H1 (cell line): ENCODE results near the gene GALNT12. TPM values are rescaled to one million over a fixed set of nuclear protein-coding genes. Genes with fewer than 3 reads are reported as not detected.

Experiments
- CTCF ChIA-PET: fragments of 300-600 bp; sonication (Branson Sonifier 250); formaldehyde crosslinking; loops from one replicate; lab custom pipeline; 2021; ENCODE audit not compliant: partially characterized antibody; lab: Charles Lee
- POLR2A ChIA-PET: fragments of 300-600 bp; sonication (Branson Sonifier 250); formaldehyde crosslinking; loops from one replicate; lab custom pipeline; 2021; ENCODE audit warnings: inconsistent platforms; ENCODE audit not compliant: partially characterized antibody; lab: Charles Lee
- DNase-seq, 2 experiments: peaks; one replicate each; pipeline versions ENCODE4 v3.0.0 to v3.0.0-alpha.2; 2010 to 2022; ENCODE audit warnings: low spot score in 2 of 2, low read depth in 1 of 2, mixed read lengths in 1 of 2
- FAIRE-seq: peaks from 2 replicates; lab custom pipeline; 2011; peaks lifted over from hg19 to GRCh38; lab: Jason Lieb, UNC
- H2AFZ ChIP-seq: 2 replicates; pipeline ENCODE4 v1.8.1; 2012; ENCODE audit warnings: low read length, inconsistent platforms
- H2AK5ac ChIP-seq: 2 replicates; pipeline ENCODE4 v1.6.1; 2013; ENCODE audit warnings: low read depth, low read length
- H2BK120ac ChIP-seq: replicated peaks from 2 replicates; pipeline ENCODE3; 2013; ENCODE audit warnings: low read depth, low read length, inconsistent platforms
- H2BK12ac ChIP-seq: 2 replicates; pipeline ENCODE4 v1.6.1; 2013; ENCODE audit warnings: low read depth, low read length
- H2BK15ac ChIP-seq: 2 replicates; pipeline ENCODE4 v1.6.1; 2013; ENCODE audit warnings: low read length
- H2BK20ac ChIP-seq: 2 replicates; pipeline ENCODE4 v1.6.1; 2013; ENCODE audit warnings: low read length
- H2BK5ac ChIP-seq: 2 replicates; pipeline ENCODE4 v1.6.1; 2013; ENCODE audit warnings: low read depth, low read length
- H3K14ac ChIP-seq: 2 replicates; pipeline ENCODE4 v1.6.1; 2013; ENCODE audit warnings: inconsistent platforms; ENCODE audit not compliant: insufficient read length
- H3K18ac ChIP-seq: 2 replicates; pipeline ENCODE4 v1.6.1; 2013; ENCODE audit warnings: low read length; ENCODE audit errors: extremely low read depth
- H3K23ac ChIP-seq: 2 replicates; pipeline ENCODE4 v1.6.1; 2013; ENCODE audit warnings: inconsistent platforms; ENCODE audit not compliant: insufficient read length
- H3K23me2 ChIP-seq: 2 replicates; pipeline ENCODE4 v1.6.1; 2013; ENCODE audit warnings: low read depth, low read length
- H3K27ac ChIP-seq: 2 replicates; pipeline ENCODE4 v1.6.1; 2011; ENCODE audit warnings: low read depth, low read length, inconsistent platforms
- H3K27me3 ChIP-seq, 4 experiments: replicated peaks in 1 of 4; 1 replicate in 1 of 4; 2 replicates in 3 of 4; pipeline versions ENCODE4 v1.6.1 to v1.8.1; 2011 to 2013; ENCODE audit warnings: low read length in 3 of 4, mild to moderate bottlenecking in 3 of 4, inconsistent platforms in 2 of 4, mixed read lengths in 2 of 4, moderate library complexity in 1 of 4; ENCODE audit not compliant: control insufficient read depth in 3 of 4, insufficient read depth in 3 of 4; ENCODE audit errors: extremely low read depth in 1 of 4
- H3K36me3 ChIP-seq, 4 experiments: 2 replicates each; pipeline versions ENCODE4 v1.6.1 to v1.8.1; 2011 to 2013; ENCODE audit warnings: mild to moderate bottlenecking in 4 of 4, low read length in 3 of 4, moderate library complexity in 2 of 4, control low read depth in 1 of 4, inconsistent platforms in 1 of 4; ENCODE audit not compliant: insufficient read depth in 4 of 4, control insufficient read depth in 2 of 4
- H3K4ac ChIP-seq: replicated peaks from 2 replicates; pipeline ENCODE3; 2013; ENCODE audit warnings: low read length, low read depth, mixed read lengths, inconsistent platforms; ENCODE audit not compliant: insufficient read length
- H3K4me1 ChIP-seq, 4 experiments: replicated peaks in 1 of 4; 1 replicate in 1 of 4; 2 replicates in 3 of 4; pipeline versions ENCODE4 v1.6.1 to v1.8.1; 2011 to 2013; ENCODE audit warnings: low read length in 3 of 4, inconsistent platforms in 2 of 4, mixed read lengths in 1 of 4; ENCODE audit not compliant: insufficient read depth in 4 of 4, control insufficient read depth in 3 of 4
- H3K4me2 ChIP-seq, 2 experiments: 2 replicates each; pipeline versions ENCODE4 v1.6.1 to v1.8.1; 2011 to 2013; ENCODE audit warnings: low read depth in 2 of 2, low read length in 2 of 2, control low read depth in 1 of 2, inconsistent platforms in 1 of 2, mild to moderate bottlenecking in 1 of 2; ENCODE audit not compliant: insufficient read depth in 1 of 2
- H3K4me3 ChIP-seq, 4 experiments: fragments of 200-600, 300-600 bp in 1 of 4; sonication (generic), shearing (Covaris generic), sonication (Bioruptor Twin) in 1 of 4; 2 replicates each; pipeline versions ENCODE4 v1.5.1 to v1.8.1; 2011 to 2016; ENCODE audit warnings: low read length in 4 of 4, low read depth in 3 of 4, control low read depth in 2 of 4, inconsistent platforms in 2 of 4, mild to moderate bottlenecking in 2 of 4, mixed read lengths in 1 of 4, moderate library complexity in 1 of 4; ENCODE audit not compliant: insufficient read depth in 2 of 4; ENCODE audit errors: extremely low read depth in 1 of 4
- H3K56ac ChIP-seq: replicated peaks from 2 replicates; pipeline ENCODE3; 2013; ENCODE audit warnings: low read depth, mild to moderate bottlenecking, mixed read lengths, low read length, inconsistent platforms; ENCODE audit not compliant: insufficient read length
- H3K79me1 ChIP-seq: 2 replicates; pipeline ENCODE4 v1.6.1; 2013; ENCODE audit warnings: low read depth, low read length, control low read depth
- H3K79me2 ChIP-seq, 2 experiments: 2 replicates each; pipeline versions ENCODE4 v1.6.1 to v1.8.1; 2012 to 2013; ENCODE audit warnings: low read length in 2 of 2, mild to moderate bottlenecking in 2 of 2, inconsistent platforms in 1 of 2; ENCODE audit not compliant: insufficient read depth in 2 of 2, control insufficient read depth in 1 of 2
- H3K9ac ChIP-seq, 4 experiments: replicated peaks in 1 of 4; 1 replicate in 1 of 4; 2 replicates in 3 of 4; pipeline versions ENCODE4 v1.6.1 to v1.8.1; 2011 to 2013; ENCODE audit warnings: low read depth in 3 of 4, low read length in 3 of 4, control low read depth in 2 of 4, mild to moderate bottlenecking in 2 of 4, moderate library complexity in 2 of 4, inconsistent platforms in 1 of 4; ENCODE audit errors: extremely low read depth in 1 of 4
- H3K9me3 ChIP-seq, 2 experiments: 2 replicates each; pipeline versions ENCODE4 v1.6.1 to v1.8.1; 2012 to 2013; ENCODE audit warnings: mild to moderate bottlenecking in 2 of 2, moderate library complexity in 2 of 2, control low read depth in 1 of 2, inconsistent platforms in 1 of 2, low read depth in 1 of 2, low read length in 1 of 2, mixed read lengths in 1 of 2; ENCODE audit not compliant: insufficient read depth in 2 of 2
- H4K20me1 ChIP-seq, 2 experiments: replicated peaks in 1 of 2; 2 replicates each; pipeline versions ENCODE3 to v1.8.1; 2011 to 2013; ENCODE audit warnings: inconsistent platforms in 2 of 2, low read length in 2 of 2, mild to moderate bottlenecking in 1 of 2; ENCODE audit not compliant: insufficient read depth in 2 of 2, control insufficient read depth in 1 of 2
- H4K5ac ChIP-seq: 2 replicates; pipeline ENCODE4 v1.6.1; 2013; ENCODE audit warnings: low read length, low read depth, mixed read lengths, inconsistent platforms; ENCODE audit not compliant: insufficient read length
- H4K8ac ChIP-seq: 2 replicates; pipeline ENCODE4 v1.8.0; 2013; ENCODE audit warnings: mild to moderate bottlenecking, moderate library complexity, low read length, inconsistent platforms; ENCODE audit not compliant: insufficient read depth; ENCODE audit errors: extremely low read depth
- H4K91ac ChIP-seq: replicated peaks from 2 replicates; pipeline ENCODE3; 2013; ENCODE audit warnings: low read length, mixed read lengths, inconsistent platforms; ENCODE audit not compliant: insufficient read length
- BRCA1 ChIP-seq: IDR thresholded peaks from 2 replicates; pipeline ENCODE4 v1.6.1; 2012; ENCODE audit warnings: low read depth, low read length, improper control_type of control experiment
- CTBP2 ChIP-seq: IDR thresholded peaks from 2 replicates; pipeline ENCODE4 v1.7.0; 2011; ENCODE audit warnings: borderline replicate concordance, mild to moderate bottlenecking, moderate library complexity, mixed read lengths, low read length; ENCODE audit not compliant: insufficient read depth, insufficient read length
- GABPA ChIP-seq: IDR thresholded peaks from 2 replicates; pipeline ENCODE4 v1.6.1; 2011; ENCODE audit warnings: mild to moderate bottlenecking, low read length, moderate library complexity, borderline replicate concordance; ENCODE audit not compliant: insufficient read depth
- HDAC6 ChIP-seq: IDR thresholded peaks from one replicate; pipeline ENCODE4 v1.7.1; 2012; ENCODE audit warnings: low read depth, mild to moderate bottlenecking, inconsistent platforms, low read length, moderate library complexity
- JUN ChIP-seq: IDR thresholded peaks from 2 replicates; pipeline ENCODE4 v1.6.1; 2011; ENCODE audit warnings: low read depth, mild to moderate bottlenecking, improper control_type of control experiment, low read length
- JUND ChIP-seq: IDR thresholded peaks from 2 replicates; pipeline ENCODE4 v1.6.1; 2011; ENCODE audit warnings: mild to moderate bottlenecking, improper control_type of control experiment, low read length
- NRF1 ChIP-seq: IDR thresholded peaks from 2 replicates; pipeline ENCODE4 v1.6.1; 2011; ENCODE audit warnings: mild to moderate bottlenecking, low read depth, low read length, improper control_type of control experiment
- POU5F1 ChIP-seq: IDR thresholded peaks from 2 replicates; pipeline ENCODE4 v1.6.1; 2011; ENCODE audit warnings: low read depth, mild to moderate bottlenecking, low read length, moderate library complexity
- RBBP5 ChIP-seq: IDR thresholded peaks from 2 replicates; pipeline ENCODE4 v1.7.1; 2012; ENCODE audit warnings: low read depth, mild to moderate bottlenecking, inconsistent platforms, low read length, moderate library complexity, borderline replicate concordance
- RXRA ChIP-seq: IDR thresholded peaks from 2 replicates; pipeline ENCODE4 v1.6.1; 2011; ENCODE audit warnings: low read depth, mild to moderate bottlenecking, low read length, moderate library complexity; ENCODE audit not compliant: insufficient read depth
- SIN3A ChIP-seq, 2 experiments: IDR thresholded peaks in 1 of 2; conservative IDR thresholded peaks in 1 of 2; 2 replicates each; pipeline ENCODE4 v1.6.1; 2011 to 2012; ENCODE audit warnings: low read length in 2 of 2, improper control_type of control experiment in 1 of 2, low read depth in 1 of 2, mild to moderate bottlenecking in 1 of 2
- SP4 ChIP-seq: IDR thresholded peaks from 2 replicates; pipeline ENCODE4 v1.6.1; 2012; ENCODE audit warnings: low read length, inconsistent platforms
- SRF ChIP-seq: IDR thresholded peaks from 2 replicates; pipeline ENCODE4 v1.6.1; 2011; ENCODE audit warnings: mild to moderate bottlenecking, low read depth, low read length, moderate library complexity
- TCF12 ChIP-seq: IDR thresholded peaks from 2 replicates; pipeline ENCODE4 v1.6.1; 2011; ENCODE audit warnings: low read depth, mild to moderate bottlenecking, low read length
- WGBS, 2 experiments: shearing (Covaris generic) in 1 of 2; methylation state at CpG; one replicate each; pipeline versions ENCODE4 v1.1.6 to v1.1.7; 2013 to 2015; ENCODE audit warnings: low lambda C conversion rate in 2 of 2, mixed read lengths in 2 of 2, inconsistent platforms in 1 of 2, low coverage in 1 of 2, missing lambda C conversion rate in 1 of 2; ENCODE audit not compliant: insufficient replicate concordance in 2 of 2, insufficient coverage in 1 of 2, insufficient read length in 1 of 2; ENCODE audit errors: extremely low coverage in 1 of 2, missing lambda C conversion rate in 1 of 2; 5-methylcytosine and 5-hydroxymethylcytosine counted together
- polyA plus RNA-seq, 7 experiments: library from polyadenylated mRNA; depleted of rRNA in 3 of 7; stranded (reverse) in 5 of 7; unstranded in 2 of 7; fragments of >200 nt in 5 of 7; fragments of 200-250 nt in 2 of 7; gene quantifications; 1 replicate in 5 of 7; 2 replicates in 1 of 7; 4 replicates in 1 of 7; pipeline versions ENCODE4 v1.2.1 to v1.2.3, GENCODE V29; 2011 to 2013; ENCODE audit warnings: missing spikeins in 2 of 7, mixed read lengths in 2 of 7
- total RNA-seq: library from RNA; stranded (reverse); fragmentation: NEBNext Ultra II Directional; extraction: Animal tissue kit (Norgen Biotek cat#: 25700); gene quantifications from 2 replicates; pipeline ENCODE4 v1.2.1, GENCODE V29; 2021
- TF ChIP-seq, protein P1 (sequence below): IDR thresholded peaks from 2 replicates; pipeline ENCODE4 v1.6.1; 2012; ENCODE audit warnings: inconsistent platforms

Gene GALNT12
- total and polyA plus RNA-seq, 2 of the 8 experiments (the other 6 are each of a cell fraction or from before 2014, with no cell fraction given), result 16.2 to 19.6 TPM

DNA sequence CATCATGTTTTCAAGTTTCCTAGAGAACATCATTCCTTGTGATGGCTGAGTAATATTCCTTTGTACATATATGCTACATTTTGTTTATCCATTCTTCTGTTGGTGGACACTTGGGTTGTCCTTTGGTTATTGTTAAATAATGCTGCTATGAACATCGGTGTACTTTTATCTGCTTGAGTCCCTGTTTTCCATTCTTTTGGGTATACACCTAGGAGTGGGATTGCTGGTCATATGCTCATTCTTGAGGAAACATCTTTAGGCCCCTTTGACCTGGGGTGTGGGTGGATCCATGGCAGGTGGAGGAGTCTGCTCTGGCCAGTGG lies 25.3 kb downstream of the GALNT12 start:
- Histone ChIP-seq H2BK20ac (no peak overlapping the region), H3K79me2 (no peaks in the 10 kb centered on the region), H4K20me1 (no peaks in the 10 kb centered on the region), H3K18ac (no peak overlapping the region), H3K36me3 (peaks cover 0 to 10% (median 1%) of the 10 kb centered on the region in 4 experiments; a peak in 4 of 8 replicates), H3K23ac (no peak overlapping the region), H3K4me3 (no peak overlapping the region), H3K9ac (no peak overlapping the region), H3K27me3 (no peaks in the 10 kb centered on the region), H3K4me2 (no peak overlapping the region), H4K5ac (no peak overlapping the region), H3K4ac (no peak overlapping the region), H4K8ac (no peak overlapping the region), H3K14ac (no peak overlapping the region), H3K23me2 (no peaks in the 10 kb centered on the region), H2AFZ (no peak overlapping the region), H3K9me3 (no peaks in the 10 kb centered on the region), H2BK15ac (no peak overlapping the region), H3K27ac (no peak overlapping the region), H3K4me1 (no peaks in the 10 kb centered on the region), H4K91ac (no peak overlapping the region), H3K79me1 (no peaks in the 10 kb centered on the region), H2BK120ac (no peak overlapping the region), H3K56ac (no peak overlapping the region), H2AK5ac (no peak overlapping the region), H2BK5ac (no peak overlapping the region), H2BK12ac (no peak overlapping the region)
- DNase-seq, result no peak
- POLR2A ChIA-PET, result no interaction called here
- WGBS, 2 experiments, result 100% methylated on average over 1 of the region's 1 CpG; no CpG with 5 or more reads in 1 of the 2 experiments
- CTCF ChIA-PET, result interaction anchor here (1.3 kb wide), 1 partner anchor 57 kb away, joined by 3 read pairs; no protein-coding TSS in a partner anchor
- FAIRE-seq, result no peak
- TF ChIP-seq JUND, result no peak
- TF ChIP-seq JUN, result no peak
- TF ChIP-seq RBBP5, result no peak
- TF ChIP-seq SP4, result no peak
- no peak for TF ChIP-seq NRF1
- TF ChIP-seq SRF, result no peak
- TF ChIP-seq, protein P1, sequence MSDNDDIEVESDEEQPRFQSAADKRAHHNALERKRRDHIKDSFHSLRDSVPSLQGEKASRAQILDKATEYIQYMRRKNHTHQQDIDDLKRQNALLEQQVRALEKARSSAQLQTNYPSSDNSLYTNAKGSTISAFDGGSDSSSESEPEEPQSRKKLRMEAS, result no peak
- TF ChIP-seq TCF12, result no peak
- TF ChIP-seq HDAC6, result no peak
- TF ChIP-seq CTBP2, result no peak
- TF ChIP-seq POU5F1, result no peak
- TF ChIP-seq BRCA1, result no peak
- TF ChIP-seq RXRA, result no peak
- no peak for TF ChIP-seq GABPA
- TF ChIP-seq SIN3A (conservative IDR thresholded peaks at IDR 0.05 in 1 of 2, IDR thresholded peaks at IDR 0.05 in 1 of 2; ENCODE audit: low read depth in 1 of 2, low read length in 2 of 2), result no peak
